Esophagus muscularis mucosa (tissue), 4 donors: ENCODE measurements around the gene ZNF613.

Source experiments
- CTCF ChIP-seq, 3 experiments: fragments of 200-600 bp in 2 of 3; fragments of 450-650 bp in 1 of 3; sonication (generic) in 2 of 3; IDR thresholded peaks; one replicate each; pipeline ENCODE4 v1.5.1; 2017 to 2019; ENCODE audit warnings: antibody characterized with exemption in 3 of 3, mild to moderate bottlenecking in 2 of 3, moderate library complexity in 1 of 3
- EP300 ChIP-seq: sonication (generic); formaldehyde crosslinking; IDR thresholded peaks from one replicate; pipeline ENCODE4 v1.6.1; 2017; ENCODE audit warnings: antibody characterized with exemption
- POLR2A ChIP-seq: fragments of 450-650 bp; IDR thresholded peaks from one replicate; pipeline ENCODE4 v1.6.1; 2017; ENCODE audit warnings: antibody characterized with exemption, moderate library complexity, mild to moderate bottlenecking, low read depth

- TF ChIP-seq CTCF (IDR thresholded peaks at IDR 0.05) (peak in 1 of 3 experiments; percentile 24), POLR2A (no peak), EP300 (no peak)
Observed at GRCh38 chr19:51887522-51888498, 39.5 kb upstream of the ZNF613 start, which contains the start of gene ZNF577.
